Right renal pelvis (tissue), 4 donors: ENCODE data around the gene COQ3. TPM values are rescaled to one million over a fixed set of nuclear protein-coding genes. Genes with fewer than 3 reads are reported as not detected.

Source experiments
- DNase-seq, 4 donors: peaks; one replicate each; pipeline ENCODE4 v3.0.0-alpha.2; 2013; ENCODE audit warnings: low read depth in 4 of 4, low spot score in 3 of 4, missing footprints in 1 of 4
- polyA plus RNA-seq, 4 donors: library from polyadenylated mRNA; unstranded; fragments of 120-200 nt; gene quantifications; one replicate each; pipeline ENCODE4 v1.2.1, GENCODE V29; 2013; ENCODE audit not compliant: insufficient read length in 4 of 4

The COQ3 gene
- polyA plus RNA-seq, 4 donors, result 11.6 to 13.4 (median 12.0) TPM

DNA sequence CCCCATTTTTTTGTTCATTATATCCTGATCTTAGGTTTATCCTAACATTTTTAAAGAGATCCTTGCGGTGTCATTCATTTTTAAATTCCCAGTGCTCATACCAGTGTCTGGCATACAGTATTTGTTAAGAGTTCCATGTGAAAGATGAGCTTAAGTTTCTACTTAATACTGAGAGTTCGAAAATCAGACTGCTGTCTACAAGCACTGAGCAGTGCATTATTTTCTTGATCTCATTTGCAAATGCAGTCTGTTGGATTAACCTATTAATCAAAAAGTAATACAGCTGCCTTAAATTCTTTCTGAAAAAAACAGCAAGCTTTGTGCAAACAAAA is 663 bp downstream of the COQ3 start:
- DNase-seq, result no peak

DNA sequence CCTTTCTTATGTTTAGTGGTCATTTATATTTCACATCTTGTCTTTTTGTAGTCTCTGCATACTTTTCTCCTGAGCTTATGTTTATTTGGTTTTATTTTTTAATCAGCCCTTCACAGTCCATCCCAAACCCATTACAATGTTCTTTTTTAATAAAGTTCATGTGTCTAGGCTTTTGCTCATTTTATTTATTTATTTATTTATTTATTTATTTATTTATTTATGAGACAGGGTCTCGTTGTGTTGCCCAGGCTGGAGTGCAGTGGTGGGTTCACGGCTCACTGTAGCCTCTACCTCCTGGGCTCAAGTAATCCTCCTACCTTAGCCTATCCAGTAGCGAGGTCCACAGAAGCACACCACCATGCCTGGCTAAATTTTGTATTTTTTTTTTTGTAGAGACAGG is 3.1 kb downstream of the COQ3 start:
- no peak for DNase-seq

DNA sequence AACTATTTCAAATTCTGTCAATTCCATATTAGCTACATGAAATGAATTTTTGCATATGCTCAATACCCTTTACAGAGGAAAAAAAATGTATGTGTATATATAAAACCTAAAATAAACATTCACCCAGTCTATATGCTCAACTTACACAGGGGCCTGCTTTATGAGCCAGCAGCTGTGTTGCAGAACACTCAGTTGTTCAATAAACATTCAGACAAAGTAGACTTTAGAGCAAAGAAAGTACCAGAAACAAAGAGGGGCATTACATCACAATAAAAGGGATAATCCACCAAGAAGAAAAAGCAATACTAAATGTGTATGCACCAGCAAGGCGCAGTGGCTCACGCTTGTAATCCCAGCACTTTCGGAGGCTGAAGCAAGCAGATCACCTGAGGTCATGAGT is 9.5 kb downstream of the COQ3 start:
- DNase-seq, result no peak

DNA sequence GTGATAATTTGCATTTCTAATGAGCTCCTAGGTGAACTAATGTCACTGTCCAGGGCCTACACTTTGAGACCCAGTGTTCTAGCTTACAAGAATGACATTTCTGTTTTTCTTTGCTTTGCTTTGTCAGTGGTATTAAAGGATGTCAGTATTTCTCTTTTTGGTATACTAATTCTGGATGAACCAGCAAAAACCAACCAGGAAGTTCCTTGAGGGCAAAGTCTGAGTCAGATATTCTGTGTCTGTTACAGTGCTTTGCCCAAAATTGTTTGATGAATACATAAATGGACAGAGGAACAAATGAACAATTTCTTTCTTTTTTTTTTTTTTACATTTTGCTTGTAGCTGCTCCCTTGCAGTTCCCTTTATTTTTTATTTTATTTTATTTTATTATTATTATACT is 15.4 kb downstream of the COQ3 start:
- DNase-seq, result no peak

DNA sequence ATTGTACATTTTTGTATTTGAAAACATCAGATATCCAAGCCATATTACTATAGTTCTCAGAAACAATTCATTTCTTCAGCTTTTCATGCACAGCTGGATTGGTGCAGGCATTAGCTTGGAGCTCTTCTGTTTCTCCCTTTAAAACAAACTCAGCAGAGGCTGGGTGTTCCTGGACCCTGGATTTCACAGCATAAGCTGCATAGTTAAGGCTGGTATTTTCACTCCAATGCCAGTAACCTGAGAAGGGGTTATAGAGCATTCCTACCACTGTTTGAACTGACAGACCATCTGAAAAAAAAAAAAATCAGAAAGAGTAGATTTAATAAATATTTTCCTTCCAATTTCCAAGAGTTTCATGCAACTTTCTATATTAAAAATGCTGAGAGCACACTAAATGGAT is 24.5 kb downstream of the COQ3 start:
- no peak for DNase-seq

DNA sequence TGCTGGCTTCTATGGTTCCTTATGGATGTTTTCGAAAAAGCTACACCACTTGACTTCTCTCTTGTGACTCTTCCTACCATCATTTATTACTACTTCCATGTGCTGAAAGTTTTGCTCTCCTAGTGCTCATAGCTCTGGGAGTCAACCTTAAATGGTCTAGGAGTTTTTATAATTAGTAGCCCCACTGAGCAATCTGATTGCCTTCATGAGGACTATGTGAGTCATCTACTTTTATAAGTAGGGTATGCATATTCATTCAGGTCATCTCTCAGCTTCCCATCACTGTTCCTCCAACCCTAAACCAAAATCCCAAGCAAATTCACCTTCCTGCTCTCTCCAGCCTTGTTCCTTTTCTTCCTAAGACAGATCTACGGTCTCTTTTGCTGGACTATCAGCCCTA is 27.1 kb downstream of the COQ3 start:
- no peak for DNase-seq

DNA sequence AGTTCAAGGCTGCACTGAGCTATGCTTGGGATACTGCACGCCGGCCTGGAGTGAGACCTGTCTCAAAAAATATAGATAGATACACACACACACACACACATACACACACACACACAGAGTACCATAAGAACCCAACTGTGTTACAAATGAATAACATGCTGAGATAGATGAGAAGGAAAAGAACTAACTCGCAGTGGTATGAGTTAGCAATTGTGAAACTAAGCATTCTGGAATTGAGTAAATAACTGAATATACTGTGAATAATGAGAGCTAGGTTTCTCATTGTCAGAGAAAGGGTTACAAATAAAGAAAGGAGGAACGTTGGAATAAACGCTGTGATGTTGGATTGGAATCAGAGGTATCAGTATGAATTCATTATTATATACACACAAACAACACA is 30.0 kb downstream of the COQ3 start:
- no peak for DNase-seq

DNA sequence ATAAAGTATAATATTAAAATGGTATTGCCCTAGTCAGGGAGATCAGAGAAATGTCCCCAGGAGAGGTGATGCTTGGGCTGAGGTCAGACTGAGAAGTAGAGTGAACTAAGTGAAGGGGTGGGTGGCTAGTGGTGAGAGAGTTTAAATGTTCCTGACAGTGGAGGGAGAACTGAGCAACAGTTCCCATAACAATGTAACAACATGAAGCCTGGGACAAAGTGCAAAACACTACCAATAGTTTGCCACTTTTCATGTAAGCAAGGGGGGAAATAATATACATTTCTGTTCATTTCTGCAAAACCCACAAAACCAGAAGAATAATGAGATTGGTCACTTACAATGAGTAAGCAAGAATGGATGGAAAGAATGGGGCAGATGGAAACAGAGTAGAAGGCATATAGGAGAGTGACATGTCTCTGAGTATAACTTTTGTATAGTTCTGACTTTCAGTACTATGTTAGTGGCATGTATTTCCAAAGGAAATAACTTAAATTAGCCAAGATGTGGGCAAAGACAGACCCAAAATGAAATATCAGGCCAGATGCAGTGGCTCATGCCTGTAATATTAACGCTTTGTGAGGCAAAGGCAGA is 31.2 kb downstream of the COQ3 start:
- no peak for DNase-seq

DNA sequence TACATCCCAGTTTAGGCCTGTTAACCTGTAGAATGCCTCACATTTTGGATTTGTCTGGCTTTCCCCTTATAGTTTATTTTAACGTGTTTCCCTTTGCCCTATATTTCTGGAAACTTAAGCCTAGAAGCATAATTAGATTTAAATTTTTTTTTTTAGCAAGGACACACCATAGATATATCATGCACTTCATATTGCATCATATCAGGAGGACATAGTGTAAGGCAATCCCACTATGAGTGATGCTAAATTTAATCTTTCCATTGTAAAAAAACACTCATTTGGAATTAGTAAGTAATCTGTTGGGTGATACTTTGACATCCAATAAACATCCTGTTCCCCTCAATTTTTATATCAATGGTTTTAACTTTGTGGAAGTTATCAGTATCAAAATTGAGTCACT is 34.2 kb downstream of the COQ3 start:
- no peak for DNase-seq

DNA sequence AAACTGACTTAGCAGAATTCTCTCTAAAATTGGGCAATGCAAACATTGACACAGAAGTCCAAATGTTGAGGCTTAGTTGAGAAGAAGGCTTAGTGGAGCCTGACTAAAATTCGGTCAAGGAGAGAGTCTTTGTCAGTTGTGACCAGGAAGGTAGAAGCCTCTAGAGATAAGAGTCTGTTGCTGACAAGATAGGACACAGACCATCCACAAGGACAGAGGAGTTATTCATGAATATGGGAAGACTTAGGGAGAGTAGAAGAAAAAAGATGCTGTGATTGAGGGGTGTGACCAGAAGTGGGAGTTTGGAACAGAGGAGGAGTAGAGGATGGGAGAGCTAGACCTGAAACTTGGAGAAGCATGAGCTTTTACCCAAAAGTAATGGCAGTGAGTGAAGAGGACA is 37.4 kb downstream of the COQ3 start:
- no peak for DNase-seq

DNA sequence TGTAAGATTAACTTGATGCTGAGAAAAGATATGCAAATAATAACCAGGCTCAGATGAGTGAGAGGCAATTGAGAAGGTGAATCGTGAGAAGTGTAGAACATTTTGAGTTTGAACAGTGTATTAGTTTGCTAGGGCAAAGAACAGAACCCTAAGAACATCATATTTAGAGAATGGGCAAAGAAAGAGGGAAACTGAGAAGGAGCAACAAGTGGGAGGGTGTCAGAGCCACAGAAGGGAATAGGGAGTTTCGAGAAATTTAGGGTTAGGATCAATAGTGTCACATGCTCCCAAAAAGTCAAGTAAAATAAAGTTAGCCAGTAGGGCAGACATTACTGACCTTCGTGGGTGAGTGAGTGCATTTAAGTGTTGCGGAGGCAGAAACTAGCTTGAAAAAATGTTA is 39.0 kb downstream of the COQ3 start:
- DNase-seq, result no peak

DNA sequence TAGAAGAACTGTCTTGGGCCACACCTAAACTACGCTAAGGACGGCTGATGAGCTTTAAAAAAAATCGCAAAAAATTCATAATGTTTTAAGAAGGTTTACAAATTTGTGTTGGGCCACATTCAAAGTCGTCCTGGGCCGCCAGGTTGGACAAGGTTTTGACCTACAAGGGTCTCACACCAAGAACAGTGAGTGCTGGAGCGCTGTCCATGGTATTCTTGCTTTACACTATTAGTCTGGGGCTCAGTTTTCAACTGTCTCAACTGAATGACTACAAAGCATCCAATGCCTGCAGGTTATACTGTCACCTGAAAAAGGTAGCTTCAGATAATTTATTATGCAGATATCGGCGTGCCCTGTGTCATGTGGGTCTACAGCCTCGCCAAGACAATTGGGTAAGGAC is 40.9 kb downstream of the COQ3 start:
- DNase-seq, result no peak

DNA sequence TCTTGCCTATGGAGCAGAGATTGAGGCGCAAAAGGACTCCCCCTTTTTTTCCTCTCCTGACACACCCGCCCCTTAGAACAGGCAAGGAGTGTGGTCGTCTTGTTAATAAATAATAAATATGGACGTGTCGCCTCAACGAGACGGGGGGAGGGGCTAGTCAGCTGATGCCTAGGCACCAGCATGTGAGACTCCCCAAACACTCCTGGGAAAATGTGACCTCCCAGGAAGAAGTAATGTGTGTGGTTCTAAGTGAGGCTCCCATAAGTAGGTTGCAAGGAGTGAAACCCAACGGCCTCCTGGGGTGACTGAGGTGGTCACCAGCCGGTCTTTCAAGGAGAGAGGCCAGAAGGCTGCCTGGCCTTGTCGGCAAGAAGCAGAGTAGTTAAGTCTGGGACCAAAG is 43.4 kb downstream of the COQ3 start:
- DNase-seq, result no peak

DNA sequence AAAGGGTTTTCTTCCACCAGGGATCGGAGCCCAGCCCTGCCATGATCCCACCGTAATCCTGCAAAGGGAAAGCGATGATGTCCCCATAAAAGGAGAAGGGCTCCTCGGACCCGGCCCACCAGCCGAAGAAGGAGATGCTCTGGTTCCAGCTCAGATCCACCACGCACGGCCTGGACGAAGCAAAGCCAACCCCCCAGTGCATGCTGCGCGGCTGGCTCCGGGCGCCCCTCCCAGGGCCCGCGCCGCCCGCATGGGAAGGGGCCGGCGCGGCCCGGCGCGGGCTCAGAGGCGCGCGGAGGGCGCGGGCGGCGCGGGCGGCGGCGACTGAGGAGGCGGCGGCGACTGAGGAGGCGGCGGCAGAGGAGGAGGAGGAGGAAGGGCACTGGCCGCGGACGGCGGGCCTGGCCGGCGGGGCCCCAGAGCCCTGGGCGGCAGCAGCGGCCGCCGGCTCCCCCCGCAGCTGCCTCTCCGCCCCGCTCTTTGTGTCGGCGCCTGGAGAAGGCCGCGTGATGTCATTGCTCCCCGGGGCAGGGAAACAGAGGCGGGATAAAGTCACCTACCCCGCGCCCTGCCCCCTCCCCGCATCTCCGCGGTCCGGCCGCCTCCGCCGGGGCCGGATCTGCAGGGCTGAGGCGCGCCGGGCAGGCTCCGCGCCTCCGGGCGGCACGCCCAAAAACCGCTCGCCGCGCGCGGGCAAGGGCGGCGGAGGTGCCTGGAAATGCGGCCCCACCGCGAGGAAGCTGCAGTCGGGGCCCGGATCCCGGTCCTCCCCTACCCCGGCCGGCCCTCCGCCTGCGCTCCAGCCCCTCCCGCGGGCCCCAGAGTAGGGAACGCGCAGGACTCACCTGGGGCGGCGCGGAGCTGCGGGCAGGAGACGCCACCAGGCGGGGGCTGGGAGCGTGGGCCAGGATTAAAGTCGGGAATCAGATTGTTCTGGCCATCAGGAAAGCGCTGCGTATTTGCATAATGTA is 44.5 kb downstream of the COQ3 start, which contains the start of gene FAXC:
Gene FAXC (minus strand): TSS at position 504 of the 971 bp plus-strand sequence. CDS start 302 bp downstream, at position 202.
- DNase-seq, result no peak

DNA sequence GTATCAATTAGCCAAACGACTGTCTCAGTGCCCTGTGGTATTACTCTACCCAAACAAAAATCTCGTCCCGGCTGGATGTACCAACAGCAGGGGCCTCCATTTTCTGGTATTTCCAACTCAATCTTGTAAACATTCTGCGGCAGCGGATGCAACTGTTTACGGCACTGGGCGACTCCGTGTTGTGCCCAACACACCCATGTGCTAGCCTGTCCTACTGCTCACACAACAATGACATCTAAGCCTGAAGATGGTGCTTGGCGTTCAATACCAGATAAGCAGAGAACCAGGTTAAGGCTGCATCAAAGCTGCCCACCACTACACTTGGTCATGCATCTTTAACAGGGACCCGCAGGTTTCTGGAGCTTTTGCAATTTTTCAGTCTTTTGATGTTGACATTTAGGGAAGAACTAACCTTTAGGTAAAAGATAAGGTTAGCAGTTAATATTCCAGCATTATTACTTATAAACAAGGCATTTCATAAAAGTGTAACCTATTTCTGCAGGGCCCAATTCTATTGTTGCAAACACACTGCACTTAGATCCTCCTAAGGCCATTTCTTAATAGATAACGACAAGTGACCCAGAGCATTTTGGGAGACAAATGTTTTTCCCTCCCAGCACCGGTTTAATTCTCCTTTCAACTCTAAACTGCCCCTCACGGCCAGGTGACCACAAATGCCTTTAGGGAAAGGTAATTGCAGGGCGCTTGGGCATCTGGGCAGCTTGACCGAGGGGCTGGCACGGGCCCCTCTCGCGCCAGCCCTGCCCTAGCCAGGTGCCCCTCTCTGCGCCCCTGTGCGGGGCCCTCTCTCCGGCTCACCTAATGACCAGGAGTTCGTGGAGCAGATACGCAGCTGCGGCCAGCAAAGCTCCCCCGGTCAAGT is 45.5 kb downstream of the COQ3 start:
- no peak for DNase-seq

DNA sequence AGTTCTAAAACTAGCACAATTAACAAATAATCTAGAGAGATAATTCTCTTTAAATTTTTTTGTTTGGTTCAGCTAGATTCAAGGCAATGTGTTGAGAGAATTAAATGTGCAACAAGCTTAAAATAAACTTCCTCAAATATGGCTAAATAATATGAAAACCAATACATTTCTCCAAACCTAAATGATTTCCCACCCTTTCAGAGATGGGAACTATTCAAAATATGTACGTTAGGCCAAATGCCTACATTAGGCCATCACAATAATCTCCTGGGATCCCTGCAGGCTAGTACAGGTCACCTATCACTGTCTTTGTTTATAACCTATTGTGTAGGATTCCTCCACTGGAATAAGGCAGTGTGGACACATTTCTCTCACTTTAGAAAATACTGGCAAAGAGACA is 46.2 kb downstream of the COQ3 start:
- DNase-seq, result no peak

DNA sequence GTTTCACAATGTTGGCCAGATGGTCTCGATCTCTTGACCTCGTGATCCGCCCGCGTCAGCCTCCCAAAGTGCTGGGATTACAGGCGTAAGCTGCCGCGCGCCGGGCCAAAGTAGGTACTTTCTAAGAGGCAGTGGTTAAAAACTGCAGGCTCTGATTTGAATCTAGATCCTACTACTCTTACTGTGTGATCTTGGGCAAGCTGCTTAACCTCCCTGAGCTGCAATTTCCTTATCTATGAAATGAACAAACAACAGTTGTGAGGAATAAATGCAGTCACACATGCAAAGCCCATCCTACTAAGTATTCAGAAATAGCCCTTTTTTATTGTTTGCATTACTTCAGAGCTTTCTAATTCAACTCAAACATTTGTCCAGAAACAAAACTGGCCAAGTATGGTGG is 47.4 kb downstream of the COQ3 start:
- no peak for DNase-seq

DNA sequence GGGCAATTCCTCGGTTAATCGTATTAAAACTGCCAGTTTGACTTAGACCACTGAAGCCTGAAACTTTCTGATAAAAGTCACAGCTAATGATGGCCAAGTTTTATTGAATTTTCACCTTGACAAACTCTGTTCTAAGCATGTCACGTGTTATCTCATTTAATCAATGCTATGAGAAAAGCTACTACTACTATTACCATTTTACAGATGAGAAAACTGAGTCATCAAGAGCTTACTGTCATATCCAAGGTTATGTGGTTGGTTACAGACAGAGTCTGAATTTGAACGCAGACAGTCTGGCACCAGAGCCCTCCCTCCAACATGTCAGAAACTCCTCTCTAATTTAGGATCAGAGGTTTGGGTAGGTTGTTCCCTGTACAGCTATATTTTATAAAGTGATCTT is 48.8 kb downstream of the COQ3 start:
- DNase-seq, result no peak

DNA sequence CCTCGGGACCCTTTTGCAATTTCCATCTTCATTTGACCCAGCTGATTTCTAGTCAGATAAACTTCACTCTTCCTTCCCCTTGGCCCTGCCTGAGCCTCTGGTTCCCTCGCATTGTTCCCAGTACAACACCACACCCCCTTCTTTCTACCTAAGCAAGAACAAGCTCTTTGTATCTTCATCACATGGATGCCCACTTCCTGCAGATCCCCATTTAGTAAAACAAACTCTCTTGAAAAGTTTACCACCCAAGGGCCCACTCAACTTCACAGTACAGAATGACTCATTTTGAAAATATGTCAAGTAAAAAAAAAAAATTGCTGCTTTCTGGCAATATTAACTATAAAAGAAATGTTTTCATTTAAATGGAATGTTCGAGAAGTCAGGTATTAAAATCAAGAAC is 49.7 kb downstream of the COQ3 start:
- no peak for DNase-seq

DNA sequence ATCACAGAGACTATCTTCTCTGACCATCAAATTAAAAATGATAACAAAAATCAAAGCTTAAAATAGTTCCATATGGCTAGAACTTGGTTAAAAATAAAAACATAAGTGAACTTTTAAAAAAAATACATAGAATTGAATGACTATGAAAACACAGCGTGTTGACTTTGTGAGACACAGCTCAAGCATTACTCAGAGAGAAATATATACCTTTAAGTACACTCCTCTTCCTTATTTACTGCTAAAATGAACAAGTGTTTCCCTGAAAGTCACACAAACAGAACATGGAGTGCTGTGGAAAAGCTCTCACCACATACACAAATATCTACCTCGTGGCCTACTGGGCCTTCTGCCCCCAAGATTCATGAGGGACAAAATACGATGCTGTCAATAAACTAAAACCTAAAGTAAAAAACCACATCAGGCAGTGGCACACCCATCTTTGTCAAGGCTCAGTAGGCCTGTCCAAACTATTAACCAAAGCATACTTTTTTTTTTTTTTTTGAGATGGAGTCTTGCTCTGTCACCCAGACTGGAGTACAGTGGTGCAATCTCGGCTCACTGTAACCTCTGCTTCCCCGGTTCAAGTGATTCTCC is 52.0 kb downstream of the COQ3 start:
- DNase-seq, result no peak

DNA sequence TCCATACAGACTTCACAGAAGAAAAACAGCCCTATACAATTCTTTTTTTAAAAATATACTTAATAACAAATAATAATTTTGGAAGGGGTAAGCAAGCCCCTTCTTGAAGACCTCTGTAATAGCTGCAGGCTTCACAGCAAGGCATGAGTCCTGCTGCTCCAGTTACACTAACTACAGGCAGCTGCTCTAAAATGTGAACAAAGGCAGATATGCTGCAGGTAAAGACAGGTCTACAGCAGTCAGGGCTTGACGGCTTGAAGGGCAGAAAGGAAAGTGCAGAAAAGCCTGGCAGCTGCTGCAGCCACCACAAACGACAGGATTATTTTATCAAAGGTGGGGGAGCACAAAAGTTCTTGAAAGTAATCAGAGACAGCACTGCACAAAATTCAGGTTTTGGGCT is 55.8 kb downstream of the COQ3 start:
- DNase-seq, result no peak
